Liver (tissue), 10 donors: ENCODE data around the gene CCT6A. TPM values are rescaled to one million over a fixed set of nuclear protein-coding genes. Genes with fewer than 3 reads are reported as not detected.
"Not testable (repeated sequence)": the region's sequence is repeated elsewhere in the genome, so short reads cannot be mapped to it uniquely, and the experiment has no call there.

Experiments used
- DNase-seq: peaks from one replicate; pipeline ENCODE4 v3.0.0-alpha.2; 2017; ENCODE audit warnings: low spot score
- H3K27ac ChIP-seq, 2 donors: one replicate each; pipeline ENCODE4 v1.7.0; 2013; ENCODE audit warnings: inconsistent platforms in 2 of 2, low read length in 2 of 2, control low read depth in 1 of 2, low read depth in 1 of 2, mild to moderate bottlenecking in 1 of 2
- H3K27me3 ChIP-seq, 4 donors: one replicate each; pipeline versions ENCODE4 v1.6.1 to v1.7.0; 2013; ENCODE audit warnings: low read length in 3 of 4, inconsistent platforms in 1 of 4, mild to moderate bottlenecking in 1 of 4, moderate library complexity in 1 of 4; ENCODE audit not compliant: control insufficient read depth in 4 of 4, insufficient read depth in 4 of 4
- H3K36me3 ChIP-seq, 4 donors: one replicate each; pipeline versions ENCODE4 v1.6.1 to v1.7.0; 2013; ENCODE audit warnings: low read length in 3 of 4, mild to moderate bottlenecking in 3 of 4, low read depth in 1 of 4, moderate library complexity in 1 of 4; ENCODE audit not compliant: control insufficient read depth in 4 of 4, insufficient read depth in 3 of 4
- H3K4me1 ChIP-seq, 4 donors: one replicate each; pipeline versions ENCODE4 v1.6.1 to v1.7.0; 2013; ENCODE audit warnings: low read length in 3 of 4, mild to moderate bottlenecking in 3 of 4, moderate library complexity in 1 of 4; ENCODE audit not compliant: control insufficient read depth in 4 of 4, insufficient read depth in 4 of 4
- H3K4me3 ChIP-seq, 3 donors: one replicate each; pipeline versions ENCODE4 v1.6.1 to v1.7.0; 2013; ENCODE audit warnings: low read length in 3 of 3, control low read depth in 1 of 3, low read depth in 1 of 3, mild to moderate bottlenecking in 1 of 3
- H3K9ac ChIP-seq, 2 donors: one replicate each; pipeline ENCODE4 v1.7.0; 2013; ENCODE audit warnings: low read length in 2 of 2, mild to moderate bottlenecking in 2 of 2, moderate library complexity in 2 of 2, control low read depth in 1 of 2, low read depth in 1 of 2
- H3K9me3 ChIP-seq, 4 donors: one replicate each; pipeline versions ENCODE4 v1.6.1 to v1.7.0; 2013; ENCODE audit warnings: low read length in 3 of 4; ENCODE audit not compliant: control insufficient read depth in 4 of 4
- WGBS: extraction: QIAGEN DNeasy Blood & Tissue Kit; methylation state at CpG from one replicate; pipeline ENCODE4 v1.1.7; 2013; 5-methylcytosine and 5-hydroxymethylcytosine counted together
- polyA plus RNA-seq, 2 donors: library from polyadenylated mRNA; stranded (reverse) in 1 of 2; unstranded in 1 of 2; fragments of 200-250 nt in 1 of 2; fragments of >200 nt in 1 of 2; fragmentation: Nextera tagmentation in 1 of 2; extraction: Ambion mirVana in 1 of 2; gene quantifications; one replicate each; pipeline versions ENCODE4 v1.2.1 to v1.2.3, GENCODE V29; 2013 to 2015
- small RNA-seq: library from RNA; depleted of rRNA; stranded (forward); fragments of <200 nt; gene quantifications from one replicate; pipeline ENCODE3, GENCODE V24; 2014
- total RNA-seq, 2 donors: library from RNA; depleted of rRNA; stranded (reverse); fragments of >200 nt; gene quantifications; one replicate each; pipeline ENCODE4 v1.2.3, GENCODE V29; 2014
- donor health status: healthy.
- donor health status: healthy.
- donor health status: healthy.
- donor health status: healthy.
- donor health status: healthy.

Gene CCT6A
- total and polyA plus RNA-seq, 4 donors = 44.6 to 80.0 (median 49.1) TPM

DNA sequence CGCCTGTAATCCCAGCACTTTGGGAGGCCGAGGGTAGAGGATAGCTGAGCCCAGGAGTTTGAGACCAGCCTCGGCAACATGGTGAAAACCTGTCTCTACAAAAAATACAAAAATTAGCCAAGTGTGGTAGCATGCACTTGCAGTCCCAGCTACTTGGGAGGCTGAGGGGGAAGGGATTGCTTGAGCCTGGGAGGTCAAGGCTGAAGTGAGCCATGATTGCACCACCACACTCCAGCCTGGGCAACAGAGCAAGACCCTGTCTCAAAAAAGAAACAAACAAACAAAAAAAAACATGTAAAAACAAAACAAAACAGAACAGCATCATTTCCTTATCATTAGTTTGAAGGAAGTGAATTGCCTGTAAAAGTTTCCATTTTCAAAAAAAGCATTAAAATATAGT is 60.7 kb downstream of the CCT6A start:
- not testable (repeated sequence) for H3K27me3 ChIP-seq, H3K9ac ChIP-seq, H3K9me3 ChIP-seq, H3K27ac ChIP-seq, DNase-seq, H3K36me3 ChIP-seq, H3K4me1 ChIP-seq, H3K4me3 ChIP-seq
- WGBS = 86% methylated on average over 3 of the region's 3 CpGs

Small RNA genes lying within 50 kb of the gene (small RNA-seq; reads per million reads assigned to genes)
- gene SNORA15 (0.07 reads per million), gene SNORA22B (0.15 reads per million)

Other genes with a start within 250 kb of the CCT6A start
- gene SEPTIN14, start 189.0 kb upstream of the CCT6A start, total RNA-seq = not detected
- not detected for gene SEPTIN14, start 189.0 kb upstream of the CCT6A start, polyA plus RNA-seq
- gene ZNF713, start 164.3 kb upstream of the CCT6A start, total RNA-seq = 1 to 10 TPM; 1.6 to 3.9 TPM
- gene ZNF713, start 164.3 kb upstream of the CCT6A start, polyA plus RNA-seq = under 1 TPM; 0.39 to 0.43 TPM
- 10 to 100 TPM in 1 of 2 donors, 1 to 10 TPM in 1; 7.2 to 10.6 TPM for gene MRPS17, start 99.9 kb upstream of the CCT6A start, total RNA-seq
- gene MRPS17, start 99.9 kb upstream of the CCT6A start, polyA plus RNA-seq = 10 to 100 TPM; 10.8 to 39.7 TPM
- 10 to 100 TPM; 11.6 to 20.4 TPM for gene NIPSNAP2, start 87.2 kb upstream of the CCT6A start, total RNA-seq
- gene NIPSNAP2, start 87.2 kb upstream of the CCT6A start, polyA plus RNA-seq = 10 to 100 TPM in 1 of 2 donors, 1 to 10 TPM in 1; 6.0 to 11.9 TPM
- 10 to 100 TPM; 10.6 to 35.9 TPM for gene PSPH, start 321 bp upstream of the CCT6A start, total RNA-seq
- gene PSPH, start 321 bp upstream of the CCT6A start, polyA plus RNA-seq = 1 to 10 TPM; 5.5 to 7.4 TPM
- gene SUMF2, start 12.5 kb downstream of the CCT6A start, total RNA-seq = 100 to 1,000 TPM in 1 of 2 donors, 10 to 100 TPM in 1; 75.3 to 104 TPM
- gene SUMF2, start 12.5 kb downstream of the CCT6A start, polyA plus RNA-seq = 10 to 100 TPM; 67.1 to 74.2 TPM
- gene PHKG1, start 41.2 kb downstream of the CCT6A start, total RNA-seq = 1 to 10 TPM in 1 of 2 donors, under 1 TPM in 1; 0.19 to 1.0 TPM
- gene PHKG1, start 41.2 kb downstream of the CCT6A start, polyA plus RNA-seq = under 1 TPM; 0.18 to 0.30 TPM
- gene CHCHD2, start 54.7 kb downstream of the CCT6A start, total RNA-seq = 100 to 1,000 TPM; 169 to 182 TPM
- gene CHCHD2, start 54.7 kb downstream of the CCT6A start, polyA plus RNA-seq = 100 to 1,000 TPM; 322 to 356 TPM
- not detected for gene NUPR2, start 64.7 kb downstream of the CCT6A start, total RNA-seq
- not detected for gene NUPR2, start 64.7 kb downstream of the CCT6A start, polyA plus RNA-seq